Heart left ventricle (tissue), 16 donors: Measurements from ENCODE around the gene COL26A1. TPM values are rescaled to one million over a fixed set of nuclear protein-coding genes. Genes with fewer than 3 reads are reported as not detected.

Experiments
- ATAC-seq, 4 donors: fragments of 200-7000 bp; cut with Tn5 transposase; one replicate each; pipeline ENCODE4 v1.9.1; 2020 to 2022; ENCODE audit warnings: moderate library complexity in 4 of 4, mild to moderate bottlenecking in 3 of 4, moderate number of reproducible peaks in 1 of 4
- DNase-seq, 5 donors: peaks; one replicate each; pipeline ENCODE4 v3.0.0-alpha.2; 2020
- H3K27ac ChIP-seq, 12 donors: fragments of 200-600 bp; sonication (generic) in 4 of 12; one replicate each; pipeline versions ENCODE4 v1.5.0 to v1.8.0; 2016 to 2022; ENCODE audit warnings: mild to moderate bottlenecking in 2 of 12
- H3K27me3 ChIP-seq, 9 donors: fragments of 200-600 bp; sonication (generic) in 2 of 9; one replicate each; pipeline versions ENCODE4 v1.5.1 to v1.8.0; 2016 to 2022; ENCODE audit warnings: mild to moderate bottlenecking in 3 of 9
- H3K36me3 ChIP-seq, 9 donors: fragments of 200-600 bp; sonication (generic) in 2 of 9; one replicate each; pipeline versions ENCODE4 v1.5.0 to v1.8.0; 2018 to 2022; ENCODE audit warnings: mild to moderate bottlenecking in 2 of 9
- H3K4me1 ChIP-seq, 12 donors: fragments of 200-600 bp; sonication (generic) in 4 of 12; one replicate each; pipeline versions ENCODE4 v1.5.0 to v1.8.0; 2016 to 2022; ENCODE audit warnings: mild to moderate bottlenecking in 3 of 12
- H3K4me3 ChIP-seq, 12 donors: fragments of 200-600 bp; sonication (generic) in 4 of 12; one replicate each; pipeline versions ENCODE4 v1.5.0 to v1.8.0; 2017 to 2022; ENCODE audit warnings: mild to moderate bottlenecking in 9 of 12, moderate library complexity in 4 of 12
- H3K9me3 ChIP-seq, 12 donors: fragments of 200-600 bp; sonication (generic) in 4 of 12; one replicate each; pipeline versions ENCODE4 v1.5.0 to v1.8.0; 2016 to 2022; ENCODE audit warnings: mild to moderate bottlenecking in 1 of 12
- CTCF ChIP-seq, 12 donors: fragments of 200-600 bp; sonication (generic) in 4 of 12; IDR thresholded peaks; one replicate each; pipeline versions ENCODE4 v1.5.0 to v1.8.0; 2018 to 2022; ENCODE audit warnings: antibody characterized with exemption in 12 of 12, mild to moderate bottlenecking in 5 of 12
- POLR2A ChIP-seq, 2 donors: fragments of 450-650 bp; IDR thresholded peaks; one replicate each; pipeline ENCODE4 v1.6.1; 2017; ENCODE audit warnings: antibody characterized with exemption in 2 of 2, mild to moderate bottlenecking in 2 of 2, moderate library complexity in 2 of 2
- WGBS, 4 donors: extraction: QIAGEN DNeasy Blood & Tissue Kit in 2 of 4; methylation state at CpG; one replicate each; pipeline versions ENCODE4 v1.1.5 to v1.1.7; 2013 to 2018; 5-methylcytosine and 5-hydroxymethylcytosine counted together
- intact Hi-C, 10 donors: fragments of 100-400 bp; cut with DNase I; formaldehyde crosslinking; loops; one replicate each; pipeline versions ENCODE4 v1.11.1 to v1.14.2; 2022
- polyA plus RNA-seq, 2 donors: library from polyadenylated mRNA; stranded (reverse); fragments of 200-250 nt; gene quantifications; one replicate each; pipeline ENCODE4 v1.2.3, GENCODE V29; 2013
- total RNA-seq, 9 donors: library from RNA; depleted of rRNA in 2 of 9; stranded (reverse); fragments of >200 nt in 2 of 9; fragmentation: NEBNext Ultra II Directional in 3 of 9; extraction: Animal tissue kit (Norgen Biotek cat#: 25700) in 3 of 9; gene quantifications; one replicate each; pipeline versions ENCODE4 v1.1.0 to v1.2.4, GENCODE V29; 2016 to 2023
- donor health status: ischemic (EF 13 %, LVEDD 7.1; RV severe dilation, severe dysfunction).
- donor health status: healthy with polysubstance abuse.
- donor health status: DM: no; HTN: yes; CAD: no.
- donor health status: DM: no; HTN: no; CAD: no.
- donor health status: ischemic (EF 25% LVEDD 6.9; RV normal size, moderate dysfunction).
- donor health status: ischemic (EF 25% LVEDD 5.7; RV mildly dilated, moderate dysfunction).
- donor health status: healthy.
- donor health status: DM: yes; HTN: yes; CAD: no.
- donor health status: ischemic (EF 35%, LVEDD 5.7; RV mildly dilated, moderate dysfunction).
- donor health status: nonischemic (EF 11% LVEDD 7.7; RV severe dilation, severe dysfunction).
- donor health status: DM: yes; HTN: yes; CAD: no.
- donor health status: PGD.
- donor health status: ischemic (EF 29% LVEDD 5.4; RV normal size, mild dysfunction).
- donor health status: nonischemic (EF 23%, LVEDD 6.1; RV moderate dilation, normal function).

COL26A1 gene
- total and polyA plus RNA-seq, 11 donors, result 0.08 to 2.1 TPM; not detected in 9

- no peak for TF ChIP-seq POLR2A (IDR thresholded peaks at IDR 0.05)
- no peak for TF ChIP-seq CTCF (IDR thresholded peaks at IDR 0.05)
- no peaks in the 10 kb centered on the region for H3K36me3 ChIP-seq
- intact Hi-C loops, result no loop called here
- no peaks in the 10 kb centered on the region for H3K9me3 ChIP-seq
- no peak overlapping the region for H3K4me3 ChIP-seq
- peak in 1 of 5 donors; percentile 21 for DNase-seq
- ATAC-seq, result no peak
- H3K27ac ChIP-seq, result no peak overlapping the region
- peaks cover 0 to 5% (median 0%) of the 10 kb centered on the region in 12 donors for H3K4me1 ChIP-seq
- H3K27me3 ChIP-seq, result peaks cover 0 to 11% (median 0%) of the 10 kb centered on the region in 9 donors
- WGBS, 4 donors, result 71 to 77% (median 75%) methylated on average over 15 of the region's 15 CpGs
These were observed 200.0 kb downstream of the COL26A1 start for GRCh38 chr7:101562531-101563197.

- peak in 1 of 5 donors; percentile 46 for DNase-seq
- TF ChIP-seq CTCF (IDR thresholded peaks at IDR 0.05) (no peak), POLR2A (IDR thresholded peaks at IDR 0.05) (no peak)
- Histone ChIP-seq H3K4me3 (no peak overlapping the region), H3K36me3 (no peaks in the 10 kb centered on the region), H3K27ac (no peak overlapping the region), H3K9me3 (no peaks in the 10 kb centered on the region), H3K27me3 (peaks cover 0 to 11% (median 0%) of the 10 kb centered on the region in 9 donors), H3K4me1 (peaks cover 0 to 5% (median 0%) of the 10 kb centered on the region in 12 donors)
- WGBS, 4 donors, result 50 to 59% (median 50%) methylated on average over 10 to 15 of the region's 15 CpGs
- ATAC-seq, result no peak
- intact Hi-C loops, result no loop called here
These were observed 200.7 kb downstream of the COL26A1 start for GRCh38 chr7:101563198-101563901.

GRCh38 chr7:101563943-101564777, 201.5 kb downstream of the COL26A1 start:
- Histone ChIP-seq H3K27ac (no peak overlapping the region), H3K9me3 (peaks cover 0 to 5% (median 0%) of the 10 kb centered on the region in 12 donors), H3K27me3 (peaks cover 0 to 11% (median 0%) of the 10 kb centered on the region in 9 donors), H3K4me3 (no peak overlapping the region), H3K4me1 (peaks cover 0 to 5% (median 0%) of the 10 kb centered on the region in 12 donors), H3K36me3 (no peaks in the 10 kb centered on the region)
- intact Hi-C loops, result no loop called here
- ATAC-seq, result peak in 1 of 4 donors; percentile 15
- peak in 1 of 5 donors; percentile 46 for DNase-seq
- TF ChIP-seq CTCF (IDR thresholded peaks at IDR 0.05) (no peak), POLR2A (IDR thresholded peaks at IDR 0.05) (no peak)
- WGBS, 4 donors, result 66 to 71% (median 69%) methylated on average over 22 to 23 of the region's 23 CpGs
